Endothelial cell of umbilical vein (primary cell): Measurements from ENCODE around the gene TOGARAM2.

Experiments
- CTCF ChIP-seq, 2 donors: IDR thresholded peaks; 1 replicate in 1 of 2; 2 replicates in 1 of 2; pipeline ENCODE4 v1.5.1; 2011; ENCODE audit warnings: low read length in 2 of 2, mild to moderate bottlenecking in 2 of 2, moderate library complexity in 2 of 2, control low read depth in 1 of 2, inconsistent platforms in 1 of 2, low read depth in 1 of 2; ENCODE audit not compliant: insufficient read depth in 1 of 2; ENCODE audit errors: extremely low read depth in 1 of 2
- EZH2 ChIP-seq: IDR thresholded peaks from 2 replicates; pipeline ENCODE4 v1.6.1; 2012; ENCODE audit warnings: borderline replicate concordance, low read depth, mild to moderate bottlenecking, moderate library complexity, low read length, inconsistent platforms; ENCODE audit not compliant: severe bottlenecking
- MYC ChIP-seq: IDR thresholded peaks from one replicate; pipeline ENCODE4 v1.6.1; 2011; ENCODE audit warnings: mild to moderate bottlenecking, low read depth, low read length
- POLR2A ChIP-seq: IDR thresholded peaks from 2 replicates; pipeline ENCODE4 v1.6.1; 2012; ENCODE audit warnings: low read depth, mild to moderate bottlenecking, control low read depth, low read length
- POLR2AphosphoS5 ChIP-seq: IDR thresholded peaks from 2 replicates; pipeline ENCODE4 v1.6.1; 2012; ENCODE audit warnings: low read depth, mild to moderate bottlenecking, control low read depth, low read length, moderate library complexity; ENCODE audit not compliant: insufficient read depth
- TF ChIP-seq, protein P1 (sequence below): IDR thresholded peaks from 2 replicates; pipeline ENCODE4 v1.6.1; 2011; ENCODE audit not compliant: insufficient read depth, insufficient read length

DNA sequence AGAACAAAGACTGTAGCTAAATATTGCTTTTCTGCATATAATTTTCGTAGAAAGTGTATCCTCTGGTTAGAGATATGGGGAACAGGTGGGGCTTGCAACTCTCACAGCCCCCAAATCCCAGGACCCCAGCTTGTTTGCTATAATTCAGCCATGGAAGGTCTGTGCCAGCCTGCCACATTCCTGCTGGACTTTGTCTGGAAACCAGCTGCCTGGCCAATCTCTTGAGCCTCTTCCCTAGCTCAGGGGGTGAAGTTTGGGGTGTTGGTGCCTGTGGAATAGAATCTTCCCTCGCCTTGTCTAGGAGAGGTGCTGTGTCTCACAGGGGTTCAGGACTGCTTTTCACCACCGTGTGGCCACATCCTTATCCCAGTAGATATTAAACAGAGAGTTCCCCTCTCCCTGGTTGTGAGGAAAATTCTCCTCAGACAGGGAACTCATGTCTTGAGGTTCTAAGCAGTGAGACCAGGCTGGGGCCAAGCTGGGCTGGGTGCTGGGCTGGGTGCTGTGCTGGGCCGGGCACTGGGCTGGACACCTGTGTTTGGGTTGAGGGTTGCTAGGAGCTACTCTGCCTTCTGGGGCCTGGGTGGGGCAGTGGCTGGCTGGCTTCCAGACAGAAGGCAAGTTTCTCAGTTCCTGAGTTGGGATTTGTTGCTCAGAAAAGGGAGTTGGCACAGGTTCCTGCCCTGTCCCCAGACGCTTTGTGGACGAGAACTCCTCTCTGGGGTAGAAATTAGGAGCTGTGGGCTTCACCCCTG is 12.3 kb downstream of the TOGARAM2 start:
- TF ChIP-seq CTCF (IDR thresholded peaks at IDR 0.05; ENCODE audit: extremely low read depth in 1 of 2, insufficient read depth in 1 of 2, low read depth in 1 of 2, low read length in 2 of 2) = no peak
- TF ChIP-seq MYC = no peak
- TF ChIP-seq POLR2A = no peak
- no peak for TF ChIP-seq POLR2AphosphoS5
- TF ChIP-seq, protein P1, sequence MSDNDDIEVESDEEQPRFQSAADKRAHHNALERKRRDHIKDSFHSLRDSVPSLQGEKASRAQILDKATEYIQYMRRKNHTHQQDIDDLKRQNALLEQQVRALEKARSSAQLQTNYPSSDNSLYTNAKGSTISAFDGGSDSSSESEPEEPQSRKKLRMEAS = no peak
- no peak for TF ChIP-seq EZH2
